ENCODE data around the gene RALGAPA2.

RALGAPA2 gene

GRCh38 chr20:20630551-20630950 is 81.9 kb downstream of the RALGAPA2 start:
- DNase-seq, result no peak

GRCh38 chr20:20629556-20630188 is 82.8 kb downstream of the RALGAPA2 start:
- no peak for DNase-seq

DNA sequence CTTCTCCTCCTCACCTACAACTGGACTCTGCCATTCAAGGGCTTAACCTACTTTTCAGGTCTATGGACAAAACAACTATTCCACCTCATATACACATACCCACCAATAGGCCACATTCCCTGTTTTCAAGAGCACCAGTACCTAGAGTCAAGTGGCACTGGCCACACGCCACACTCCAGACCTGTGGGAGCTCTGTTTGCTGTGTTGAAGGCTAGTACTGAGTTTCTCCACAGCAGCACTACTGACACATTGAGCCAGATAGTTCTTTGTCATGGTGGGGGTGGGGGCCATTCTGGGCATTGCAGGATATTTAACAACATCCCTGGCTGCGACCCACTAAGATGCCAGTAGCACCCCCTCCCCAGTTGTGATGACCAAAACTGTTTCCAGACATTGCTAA is 84.1 kb downstream of the RALGAPA2 start:
- no peak for DNase-seq

GRCh38 chr20:20627471-20627870 is 85.0 kb downstream of the RALGAPA2 start:
- DNase-seq, result no peak

GRCh38 chr20:20624914-20625313 is 87.5 kb downstream of the RALGAPA2 start:
- DNase-seq, result no peak

DNA sequence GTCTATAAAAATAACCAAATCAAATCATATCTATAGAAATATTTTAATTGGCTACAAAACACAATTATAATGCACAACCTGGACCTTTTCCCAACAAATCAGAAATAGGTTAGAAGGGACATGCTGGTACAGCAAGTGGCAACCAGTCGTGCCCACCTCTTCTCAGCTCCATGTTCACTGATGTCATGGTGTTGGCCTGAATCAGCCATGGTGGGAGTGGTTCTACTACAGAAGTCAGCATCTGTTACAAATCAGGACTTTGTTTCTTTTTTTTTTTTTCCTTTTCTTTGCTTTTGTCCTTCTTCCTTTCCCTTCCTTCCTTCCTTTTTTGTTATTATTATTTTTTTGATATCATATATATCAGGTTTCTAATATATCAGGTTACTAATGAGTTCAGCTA is 91.2 kb downstream of the RALGAPA2 start:
- no peak for DNase-seq

DNA sequence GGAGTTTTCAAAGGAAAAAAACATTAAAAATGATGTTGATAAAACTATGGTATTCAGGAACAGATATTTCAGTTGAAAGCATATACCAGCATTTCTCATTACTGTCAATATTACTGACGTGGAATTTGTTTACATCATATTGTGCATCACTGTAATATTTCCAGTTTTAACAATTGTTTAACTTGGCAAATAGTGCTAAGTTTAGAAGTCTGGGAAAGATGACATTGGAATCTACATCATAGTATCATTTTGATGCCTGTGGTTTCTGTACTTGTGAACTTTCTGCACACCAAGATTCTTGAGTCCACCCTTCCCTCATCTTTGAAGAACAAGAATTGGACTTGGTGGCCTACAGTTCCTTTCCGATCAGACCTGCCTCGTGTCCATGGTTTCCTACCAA is 98.1 kb downstream of the RALGAPA2 start:
- no peak for DNase-seq

DNA sequence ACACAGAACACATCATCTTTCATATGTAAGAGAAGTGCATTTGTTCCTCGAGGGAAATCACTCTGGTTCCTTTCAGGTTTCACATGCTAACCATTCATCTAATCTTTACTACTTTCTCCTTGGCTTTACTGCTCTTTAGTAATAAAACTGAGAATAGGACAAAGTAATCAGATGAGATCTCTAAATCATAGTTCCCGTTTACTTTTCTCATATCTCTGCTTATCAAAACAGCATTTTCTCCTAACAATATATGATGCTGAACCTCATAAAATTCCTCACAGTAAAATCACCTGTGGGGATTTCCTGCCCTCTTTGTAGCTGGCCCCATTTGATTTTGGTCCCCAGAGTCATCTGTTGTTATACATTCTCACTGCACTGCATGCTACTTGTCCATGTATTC is 100.2 kb downstream of the RALGAPA2 start:
- no peak for DNase-seq

- DNase-seq, result no peak
Measured at GRCh38 chr20:20611167-20611566, 101.3 kb downstream of the RALGAPA2 start.

DNA sequence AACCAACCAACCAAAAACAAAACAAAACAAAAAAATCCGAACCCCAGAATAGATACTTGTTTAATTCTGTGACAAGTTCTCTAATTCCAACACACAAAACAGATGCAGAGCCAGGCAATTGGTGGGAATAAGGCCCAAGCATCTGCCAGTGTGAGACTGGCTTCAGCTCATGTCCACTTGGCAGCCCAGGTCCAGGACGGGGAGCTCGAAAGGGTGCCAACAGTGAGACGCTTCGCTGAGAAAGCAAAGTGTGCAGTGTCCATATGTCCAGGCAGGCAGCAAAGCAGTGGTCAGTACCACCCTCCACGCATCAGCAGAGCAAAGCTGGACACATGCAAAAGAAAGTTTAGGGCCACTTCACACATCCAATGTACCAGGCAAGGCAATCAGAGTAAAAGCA is 102.9 kb downstream of the RALGAPA2 start:
- peak in 2 of 56 donors; percentile 8 to 9 for DNase-seq

GRCh38 chr20:20608641-20609040 is 103.8 kb downstream of the RALGAPA2 start:
- no peak for DNase-seq

DNA sequence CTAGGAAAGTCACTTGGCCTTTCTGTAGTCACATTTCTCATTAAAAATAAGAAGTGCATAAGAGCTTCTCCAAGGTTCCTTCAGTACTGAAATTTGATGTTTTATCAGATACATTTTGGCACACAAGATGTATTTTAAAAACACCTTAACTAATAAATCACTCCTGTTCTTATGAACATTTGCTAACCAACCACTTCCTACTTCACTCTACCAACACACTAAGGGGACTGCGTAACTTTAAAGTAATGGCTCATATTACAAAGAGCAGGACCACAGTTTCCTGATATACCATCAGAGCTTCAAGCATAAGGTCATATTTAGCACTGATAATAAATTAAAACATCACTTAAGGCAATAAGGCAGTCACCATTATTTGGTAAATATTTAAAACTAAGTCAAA is 104.4 kb downstream of the RALGAPA2 start:
- no peak for DNase-seq

DNA sequence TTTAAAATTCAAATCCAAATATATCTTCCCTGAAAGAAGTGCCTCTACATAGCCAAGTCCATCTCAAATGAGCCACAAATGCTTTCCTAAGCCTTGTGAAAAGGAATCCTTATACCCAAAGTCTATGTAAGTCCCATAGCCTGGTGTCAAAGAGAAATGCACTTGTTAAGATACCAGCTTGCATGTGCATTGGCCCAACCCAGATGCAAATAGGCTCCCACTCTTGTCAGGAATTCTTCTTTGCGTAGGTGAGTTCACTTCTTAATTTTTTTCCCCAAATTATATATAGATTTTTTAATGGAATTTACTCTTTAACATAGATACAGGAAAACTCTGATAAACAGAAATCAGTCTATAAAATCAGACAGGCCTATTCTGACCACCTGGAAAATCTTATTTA is 105.6 kb downstream of the RALGAPA2 start:
- no peak for DNase-seq

GRCh38 chr20:20606050-20606449 is 106.4 kb downstream of the RALGAPA2 start:
- no peak for DNase-seq

GRCh38 chr20:20604907-20605306 is 107.5 kb downstream of the RALGAPA2 start:
- no peak for DNase-seq

- DNase-seq, result no peak
Measured at GRCh38 chr20:20604357-20604756, 108.1 kb downstream of the RALGAPA2 start.

- no peak for DNase-seq
Measured at GRCh38 chr20:20603339-20603990, 109.0 kb downstream of the RALGAPA2 start.

DNA sequence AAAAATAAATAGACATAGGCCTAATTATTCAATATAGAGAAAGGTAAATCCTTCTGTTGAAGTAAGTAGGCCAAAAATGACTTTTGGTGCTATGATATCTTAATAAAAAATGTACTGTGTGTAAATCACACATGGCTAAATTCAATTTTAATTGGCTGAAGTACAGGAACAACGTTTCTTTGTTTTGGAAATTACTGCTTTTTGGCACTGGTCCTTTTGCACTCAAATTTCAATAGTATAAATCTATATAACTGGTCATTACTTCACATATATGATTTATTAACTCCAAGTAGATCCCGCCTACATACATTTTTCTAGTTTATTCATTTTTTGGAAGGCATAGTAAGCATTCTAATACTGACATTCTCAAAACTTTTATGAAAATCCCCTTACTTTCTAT is 114.5 kb downstream of the RALGAPA2 start:
- DNase-seq, result no peak

GRCh38 chr20:20594171-20594530 is 118.3 kb downstream of the RALGAPA2 start:
- no peak for DNase-seq

GRCh38 chr20:20593447-20594170 is 118.8 kb downstream of the RALGAPA2 start:
- peak in 17 of 56 donors; percentile 2 to 41 (median 11) for DNase-seq

DNA sequence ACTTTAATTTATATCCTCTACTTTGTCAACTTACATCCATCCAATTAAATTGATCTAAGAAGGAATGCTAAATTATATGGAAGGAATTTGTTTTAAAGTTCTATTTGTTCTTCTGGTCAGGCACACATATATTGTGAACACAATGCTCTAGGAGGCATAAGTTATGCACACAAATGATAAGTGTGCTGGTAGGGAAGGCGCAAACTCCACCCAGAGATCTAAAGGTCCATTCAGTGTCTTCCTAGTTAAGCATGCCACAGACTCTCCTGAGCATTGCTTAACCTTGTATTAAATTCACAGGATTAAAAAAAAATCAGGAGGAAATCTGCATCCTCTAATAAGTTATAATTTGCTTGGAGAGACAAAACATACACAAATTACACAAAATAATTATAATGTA is 127.3 kb downstream of the RALGAPA2 start:
- no peak for DNase-seq

DNA sequence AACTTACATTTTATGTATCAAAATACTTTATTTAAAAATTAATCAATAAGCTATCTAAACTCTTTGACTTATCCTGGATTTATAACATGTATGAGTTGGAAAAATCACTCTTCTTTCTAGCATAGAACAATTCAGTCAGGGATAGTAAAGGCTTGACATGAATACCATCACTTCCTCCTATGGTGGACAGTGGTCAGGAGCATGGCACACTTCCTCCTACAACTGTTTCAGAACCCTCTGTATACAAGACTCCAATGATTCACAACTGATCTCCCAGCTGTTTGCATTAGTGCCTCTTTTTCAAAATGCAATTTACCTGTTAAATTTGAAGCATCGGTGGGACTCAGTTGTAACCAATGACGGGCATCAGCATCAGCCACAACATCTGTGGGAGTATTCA is 129.7 kb downstream of the RALGAPA2 start:
- no peak for DNase-seq

GRCh38 chr20:20580139-20580538 is 132.3 kb downstream of the RALGAPA2 start:
- DNase-seq, result no peak
